ENCODE data around the gene KCNJ6.
A peak's percentile ranks its signal among the peaks of the same experiment; 100 is the strongest.
"Not testable (repeated sequence)": the region's sequence is repeated elsewhere in the genome, so short reads cannot be mapped to it uniquely, and the experiment has no call there.

Gene KCNJ6

GRCh38 chr21:37653201-37653600, 263.1 kb downstream of the KCNJ6 start:
- ChIA-PET CTCF (no interaction called here), POLR2A (no interaction called here)
- no peak for DNase-seq
- H3K4me1 ChIP-seq (ENCODE audit: control extremely low read depth in 1 of 4, control insufficient read depth in 4 of 4, insufficient read depth in 4 of 4, low read length in 3 of 4) = no peaks in the 10 kb centered on the region
- H3K4me3 ChIP-seq (ENCODE audit: control insufficient read depth in 1 of 7, extremely low read depth in 1 of 7, insufficient read depth in 4 of 7, low read depth in 2 of 7, low read length in 6 of 7) = no peak overlapping the region
- peaks cover 0 to 20% (median 0%) of the 10 kb centered on the region in 5 experiments for H3K27me3 ChIP-seq (replicated peaks in 2 of 5; ENCODE audit: control insufficient read depth in 4 of 5, insufficient read depth in 5 of 5, low read length in 4 of 5)
- no peaks in the 10 kb centered on the region for H3K36me3 ChIP-seq (ENCODE audit: control insufficient read depth in 4 of 4, insufficient read depth in 4 of 4, low read length in 3 of 4)
- peaks cover 0 to 2% (median 0%) of the 10 kb centered on the region in 5 experiments for H3K9me3 ChIP-seq (ENCODE audit: control extremely low read depth in 1 of 5, control insufficient read depth in 4 of 5, insufficient read depth in 2 of 5, low read depth in 1 of 5, low read length in 4 of 5)
- H3K27ac ChIP-seq (ENCODE audit: insufficient read depth in 1 of 2, low read depth in 1 of 2, low read length in 2 of 2, poor library complexity in 1 of 2, severe bottlenecking in 2 of 2) = no peak overlapping the region
- WGBS (ENCODE audit: insufficient coverage) = 84% methylated on average over 4 of the region's 4 CpGs

DNA sequence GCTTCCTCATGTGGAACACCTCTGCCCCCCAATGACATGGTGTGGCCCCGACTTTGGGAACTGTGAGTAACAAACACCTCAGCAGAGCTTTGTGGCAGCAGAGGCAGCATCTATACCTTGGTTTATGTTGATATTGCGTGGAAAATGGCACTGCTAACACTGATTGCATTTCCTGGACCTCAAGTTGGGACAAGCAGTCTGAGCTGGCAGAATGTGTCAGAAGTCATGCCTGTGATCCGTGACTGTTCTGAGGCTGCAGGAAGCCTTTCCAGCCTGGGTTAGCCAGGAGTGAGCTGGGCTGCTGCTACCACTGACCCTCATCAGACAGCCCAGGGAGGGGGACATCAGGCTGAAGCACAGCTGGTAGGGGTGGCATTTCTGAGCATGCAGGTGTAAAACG, 268.5 kb downstream of the KCNJ6 start:
- 94% methylated on average over 3 of the region's 4 CpGs for WGBS (ENCODE audit: insufficient coverage)
- POLR2A ChIA-PET = no interaction called here
- CTCF ChIA-PET = interaction anchor here (0.5 kb wide), 1 partner anchor 80 kb away, joined by 3 read pairs; no protein-coding TSS in a partner anchor
- H3K27ac ChIP-seq (ENCODE audit: insufficient read depth in 1 of 2, low read depth in 1 of 2, low read length in 2 of 2, poor library complexity in 1 of 2, severe bottlenecking in 2 of 2) = no peak overlapping the region
- no peaks in the 10 kb centered on the region for H3K36me3 ChIP-seq (ENCODE audit: control insufficient read depth in 4 of 4, insufficient read depth in 4 of 4, low read length in 3 of 4)
- peaks cover 0 to 31% (median 10%) of the 10 kb centered on the region in 5 experiments for H3K27me3 ChIP-seq (replicated peaks in 2 of 5; ENCODE audit: control insufficient read depth in 4 of 5, insufficient read depth in 5 of 5, low read length in 4 of 5)
- peaks cover 0 to 2% (median 0%) of the 10 kb centered on the region in 5 experiments for H3K9me3 ChIP-seq (ENCODE audit: control extremely low read depth in 1 of 5, control insufficient read depth in 4 of 5, insufficient read depth in 2 of 5, low read depth in 1 of 5, low read length in 4 of 5)
- no peak for DNase-seq
- H3K4me3 ChIP-seq (ENCODE audit: control insufficient read depth in 1 of 7, extremely low read depth in 1 of 7, insufficient read depth in 4 of 7, low read depth in 2 of 7, low read length in 6 of 7) = no peak overlapping the region
- H3K4me1 ChIP-seq (ENCODE audit: control extremely low read depth in 1 of 4, control insufficient read depth in 4 of 4, insufficient read depth in 4 of 4, low read length in 3 of 4) = no peaks in the 10 kb centered on the region

DNA sequence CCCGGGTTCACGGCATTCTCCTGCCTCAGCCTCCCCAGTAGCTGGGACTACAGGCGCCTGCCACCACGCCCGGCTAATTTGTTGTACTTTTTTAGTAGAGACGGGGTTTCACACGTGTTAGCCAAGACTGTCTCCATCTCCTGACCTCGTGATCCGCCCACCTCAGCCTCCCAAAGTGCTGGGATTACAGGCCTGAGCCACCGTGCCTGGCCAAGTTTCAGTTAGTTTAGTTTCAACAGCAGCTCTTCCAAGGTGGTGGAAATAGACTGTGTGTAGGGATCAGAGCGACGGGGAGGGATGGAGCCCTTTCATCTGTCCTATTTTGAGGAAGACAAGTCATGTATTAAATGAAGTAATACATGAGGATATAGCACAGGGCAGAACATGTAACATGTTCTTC, 269.5 kb downstream of the KCNJ6 start:
- POLR2A ChIA-PET; H3K4me3 ChIP-seq (ENCODE audit: control insufficient read depth in 1 of 7, extremely low read depth in 1 of 7, insufficient read depth in 4 of 7, low read depth in 2 of 7, low read length in 6 of 7); H3K9me3 ChIP-seq (ENCODE audit: control extremely low read depth in 1 of 5, control insufficient read depth in 4 of 5, insufficient read depth in 2 of 5, low read depth in 1 of 5, low read length in 4 of 5); H3K36me3 ChIP-seq (ENCODE audit: control insufficient read depth in 4 of 4, insufficient read depth in 4 of 4, low read length in 3 of 4); H3K4me1 ChIP-seq (ENCODE audit: control extremely low read depth in 1 of 4, control insufficient read depth in 4 of 4, insufficient read depth in 4 of 4, low read length in 3 of 4); DNase-seq; CTCF ChIA-PET; H3K27ac ChIP-seq (ENCODE audit: insufficient read depth in 1 of 2, low read depth in 1 of 2, low read length in 2 of 2, poor library complexity in 1 of 2, severe bottlenecking in 2 of 2): not testable (repeated sequence)
- peaks cover 0 to 24% (median 10%) of the 10 kb centered on the region in 5 experiments for H3K27me3 ChIP-seq (replicated peaks in 2 of 5; ENCODE audit: control insufficient read depth in 4 of 5, insufficient read depth in 5 of 5, low read length in 4 of 5)
- 98% methylated on average over 12 of the region's 12 CpGs for WGBS (ENCODE audit: insufficient coverage)

DNA sequence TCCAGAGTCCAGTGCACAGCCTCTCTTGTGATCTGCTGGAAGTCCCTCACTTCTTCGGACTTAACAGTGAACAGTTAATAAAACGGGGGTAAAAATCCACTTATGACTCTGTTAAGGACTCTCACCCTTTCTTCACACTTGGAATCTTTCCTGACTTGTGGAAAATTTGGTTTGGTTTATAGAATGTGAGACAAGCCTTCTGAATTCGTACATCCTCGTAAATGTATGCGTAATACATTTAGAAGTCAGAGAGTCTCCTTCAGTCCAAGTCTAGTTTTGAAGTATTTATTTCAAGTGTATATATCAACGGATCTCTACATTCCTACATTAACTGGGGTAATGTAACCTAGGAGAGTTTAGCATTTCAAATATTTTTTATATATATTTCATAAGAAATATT, 270.4 kb downstream of the KCNJ6 start:
- H3K4me1 ChIP-seq (ENCODE audit: control extremely low read depth in 1 of 4, control insufficient read depth in 4 of 4, insufficient read depth in 4 of 4, low read length in 3 of 4) = no peaks in the 10 kb centered on the region
- WGBS (ENCODE audit: insufficient coverage) = 100% methylated on average over 1 of the region's 6 CpGs
- H3K27ac ChIP-seq (ENCODE audit: insufficient read depth in 1 of 2, low read depth in 1 of 2, low read length in 2 of 2, poor library complexity in 1 of 2, severe bottlenecking in 2 of 2) = no peak overlapping the region
- DNase-seq = no peak
- H3K9me3 ChIP-seq (ENCODE audit: control extremely low read depth in 1 of 5, control insufficient read depth in 4 of 5, insufficient read depth in 2 of 5, low read depth in 1 of 5, low read length in 4 of 5) = peaks cover 0 to 1% (median 0%) of the 10 kb centered on the region in 5 experiments
- peaks cover 0 to 20% (median 10%) of the 10 kb centered on the region in 5 experiments for H3K27me3 ChIP-seq (replicated peaks in 2 of 5; ENCODE audit: control insufficient read depth in 4 of 5, insufficient read depth in 5 of 5, low read length in 4 of 5)
- ChIA-PET POLR2A (no interaction called here), CTCF (interaction anchor here (0.7 kb wide), 1 partner anchor 82 kb away, joined by 3 read pairs; no protein-coding TSS in a partner anchor)
- H3K4me3 ChIP-seq (ENCODE audit: control insufficient read depth in 1 of 7, extremely low read depth in 1 of 7, insufficient read depth in 4 of 7, low read depth in 2 of 7, low read length in 6 of 7) = no peak overlapping the region
- no peaks in the 10 kb centered on the region for H3K36me3 ChIP-seq (ENCODE audit: control insufficient read depth in 4 of 4, insufficient read depth in 4 of 4, low read length in 3 of 4)

GRCh38 chr21:37644636-37645035, 271.6 kb downstream of the KCNJ6 start:
- peaks cover 0 to 20% (median 10%) of the 10 kb centered on the region in 5 experiments for H3K27me3 ChIP-seq (replicated peaks in 2 of 5; ENCODE audit: control insufficient read depth in 4 of 5, insufficient read depth in 5 of 5, low read length in 4 of 5)
- H3K9me3 ChIP-seq (ENCODE audit: control extremely low read depth in 1 of 5, control insufficient read depth in 4 of 5, insufficient read depth in 2 of 5, low read depth in 1 of 5, low read length in 4 of 5) = no peaks in the 10 kb centered on the region
- POLR2A ChIA-PET = no interaction called here
- no peak for DNase-seq
- no peak overlapping the region for H3K27ac ChIP-seq (ENCODE audit: insufficient read depth in 1 of 2, low read depth in 1 of 2, low read length in 2 of 2, poor library complexity in 1 of 2, severe bottlenecking in 2 of 2)
- H3K36me3 ChIP-seq (ENCODE audit: control insufficient read depth in 4 of 4, insufficient read depth in 4 of 4, low read length in 3 of 4) = no peaks in the 10 kb centered on the region
- WGBS (ENCODE audit: insufficient coverage) = 51% methylated on average over 4 of the region's 8 CpGs
- no peak overlapping the region for H3K4me3 ChIP-seq (ENCODE audit: control insufficient read depth in 1 of 7, extremely low read depth in 1 of 7, insufficient read depth in 4 of 7, low read depth in 2 of 7, low read length in 6 of 7)
- no peaks in the 10 kb centered on the region for H3K4me1 ChIP-seq (ENCODE audit: control extremely low read depth in 1 of 4, control insufficient read depth in 4 of 4, insufficient read depth in 4 of 4, low read length in 3 of 4)
- CTCF ChIA-PET = no interaction called here

DNA sequence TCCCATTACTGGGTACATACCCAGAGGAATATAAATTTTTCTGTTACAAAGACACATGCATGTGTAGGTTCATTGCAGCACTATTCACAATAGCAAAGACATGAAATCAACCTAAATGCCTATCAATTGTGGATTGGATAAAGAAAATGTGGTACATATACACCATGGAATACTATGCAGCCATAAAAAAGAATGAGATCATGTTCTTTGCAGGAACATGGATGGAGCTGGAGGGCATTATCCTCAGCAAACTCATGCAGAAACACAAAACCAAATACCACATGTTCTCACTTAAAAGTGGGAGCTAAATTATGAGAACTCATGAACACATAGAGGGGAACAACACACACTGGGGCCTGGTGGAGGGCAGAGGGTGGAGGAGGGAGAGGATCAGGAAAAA, 272.4 kb downstream of the KCNJ6 start:
- H3K4me3 ChIP-seq (ENCODE audit: control insufficient read depth in 1 of 7, extremely low read depth in 1 of 7, insufficient read depth in 4 of 7, low read depth in 2 of 7, low read length in 6 of 7); DNase-seq; H3K27ac ChIP-seq (ENCODE audit: insufficient read depth in 1 of 2, low read depth in 1 of 2, low read length in 2 of 2, poor library complexity in 1 of 2, severe bottlenecking in 2 of 2); CTCF ChIA-PET; POLR2A ChIA-PET; H3K9me3 ChIP-seq (ENCODE audit: control extremely low read depth in 1 of 5, control insufficient read depth in 4 of 5, insufficient read depth in 2 of 5, low read depth in 1 of 5, low read length in 4 of 5); H3K4me1 ChIP-seq (ENCODE audit: control extremely low read depth in 1 of 4, control insufficient read depth in 4 of 4, insufficient read depth in 4 of 4, low read length in 3 of 4); H3K36me3 ChIP-seq (ENCODE audit: control insufficient read depth in 4 of 4, insufficient read depth in 4 of 4, low read length in 3 of 4): not testable (repeated sequence)
- H3K27me3 ChIP-seq (replicated peaks in 2 of 5; ENCODE audit: control insufficient read depth in 4 of 5, insufficient read depth in 5 of 5, low read length in 4 of 5) = peaks cover 0 to 20% (median 10%) of the 10 kb centered on the region in 5 experiments

GRCh38 chr21:37642493-37642892, 273.8 kb downstream of the KCNJ6 start:
- Histone ChIP-seq H3K36me3 (ENCODE audit: control insufficient read depth in 4 of 4, insufficient read depth in 4 of 4, low read length in 3 of 4) (no peaks in the 10 kb centered on the region), H3K9me3 (ENCODE audit: control extremely low read depth in 1 of 5, control insufficient read depth in 4 of 5, insufficient read depth in 2 of 5, low read depth in 1 of 5, low read length in 4 of 5) (no peaks in the 10 kb centered on the region), H3K27ac (ENCODE audit: insufficient read depth in 1 of 2, low read depth in 1 of 2, low read length in 2 of 2, poor library complexity in 1 of 2, severe bottlenecking in 2 of 2) (no peak overlapping the region), H3K4me1 (ENCODE audit: control extremely low read depth in 1 of 4, control insufficient read depth in 4 of 4, insufficient read depth in 4 of 4, low read length in 3 of 4) (no peaks in the 10 kb centered on the region), H3K4me3 (ENCODE audit: control insufficient read depth in 1 of 7, extremely low read depth in 1 of 7, insufficient read depth in 4 of 7, low read depth in 2 of 7, low read length in 6 of 7) (no peak overlapping the region), H3K27me3 (replicated peaks in 2 of 5; ENCODE audit: control insufficient read depth in 4 of 5, insufficient read depth in 5 of 5, low read length in 4 of 5) (peaks cover 0 to 20% (median 10%) of the 10 kb centered on the region in 5 experiments)
- peak; percentile 17 to 44 (median 32) for DNase-seq
- WGBS (ENCODE audit: insufficient coverage) = 93% methylated on average over 3 of the region's 3 CpGs
- CTCF ChIA-PET = no interaction called here
- POLR2A ChIA-PET = no interaction called here

Data from common myeloid progenitor, CD34-positive (primary cell).